Right hindlimb (tissue), 1 donor: ENCODE data around the gene LNPEP.

ENCODE experiments used
- DNase-seq: peaks from one replicate; pipeline ENCODE4 v3.0.0-alpha.2; 2018

The LNPEP gene

GRCh38 chr5:97004423-97005060 is 68.7 kb downstream of the LNPEP start:
- no peak for DNase-seq

GRCh38 chr5:97006454-97007060 is 70.7 kb downstream of the LNPEP start:
- DNase-seq = no peak

GRCh38 chr5:97009212-97009898 is 73.5 kb downstream of the LNPEP start:
- no peak for DNase-seq

- DNase-seq = no peak
These were observed 74.0 kb downstream of the LNPEP start for GRCh38 chr5:97009921-97010320.

- no peak for DNase-seq
These were observed 74.7 kb downstream of the LNPEP start for GRCh38 chr5:97010606-97011005.

- no peak for DNase-seq
These were observed 75.7 kb downstream of the LNPEP start for GRCh38 chr5:97011567-97011966.

- no peak for DNase-seq
These were observed 83.7 kb downstream of the LNPEP start for GRCh38 chr5:97019435-97020117.

- no peak for DNase-seq
These were observed 85.5 kb downstream of the LNPEP start for GRCh38 chr5:97021416-97021815.

GRCh38 chr5:97022898-97023297 is 87.0 kb downstream of the LNPEP start:
- DNase-seq = no peak

- no peak for DNase-seq
These were observed 90.8 kb downstream of the LNPEP start for GRCh38 chr5:97026721-97027120.

- no peak for DNase-seq
These were observed 101.9 kb downstream of the LNPEP start for GRCh38 chr5:97037819-97038218.

GRCh38 chr5:97041239-97041638 is 105.4 kb downstream of the LNPEP start:
- DNase-seq = no peak

GRCh38 chr5:97042996-97043395 is 107.1 kb downstream of the LNPEP start:
- no peak for DNase-seq

- no peak for DNase-seq
These were observed 107.6 kb downstream of the LNPEP start for GRCh38 chr5:97043511-97043910.

- no peak for DNase-seq
These were observed 108.2 kb downstream of the LNPEP start for GRCh38 chr5:97044052-97044451.

- no peak for DNase-seq
These were observed 110.5 kb downstream of the LNPEP start for GRCh38 chr5:97046270-97046982.

GRCh38 chr5:97047076-97047475 is 111.2 kb downstream of the LNPEP start:
- no peak for DNase-seq

- DNase-seq = no peak
These were observed 113.3 kb downstream of the LNPEP start for GRCh38 chr5:97049175-97049574.

- DNase-seq = no peak
These were observed 120.4 kb downstream of the LNPEP start for GRCh38 chr5:97056263-97056662.

- DNase-seq = no peak
These were observed 126.2 kb downstream of the LNPEP start for GRCh38 chr5:97062046-97062445.

- no peak for DNase-seq
These were observed 127.4 kb downstream of the LNPEP start for GRCh38 chr5:97063251-97063650.

- no peak for DNase-seq
These were observed 129.6 kb downstream of the LNPEP start for GRCh38 chr5:97065475-97065874.

GRCh38 chr5:97067296-97067850 is 131.5 kb downstream of the LNPEP start:
- no peak for DNase-seq
